OCI-LY1 (cell line): ENCODE data around the gene CTIF.

Source experiments
- H2AFZ ChIP-seq: fragments of 200-600 bp; sonication (generic), shearing (Covaris generic); 2 replicates; pipeline ENCODE4 v1.6.0; 2014; ENCODE audit warnings: antibody characterized with exemption, mild to moderate bottlenecking, low read length
- H3F3A ChIP-seq: fragments of 200-600 bp; sonication (generic), shearing (Covaris generic); 2 replicates; pipeline ENCODE4 v1.6.0; 2014; ENCODE audit warnings: mild to moderate bottlenecking, antibody characterized with exemption, low read length, moderate library complexity; ENCODE audit not compliant: insufficient read depth
- H3K27ac ChIP-seq: fragments of 200-600 bp; sonication (generic); 2 replicates; pipeline ENCODE4 v1.5.1; 2014; ENCODE audit warnings: low read length, mixed run types, mild to moderate bottlenecking, low read depth; ENCODE audit not compliant: poor library complexity, severe bottlenecking
- H3K27me3 ChIP-seq: fragments of 200-600 bp; sonication (generic); 2 replicates; pipeline ENCODE4 v1.6.0; 2014; ENCODE audit warnings: antibody characterized with exemption, mild to moderate bottlenecking, low read length, moderate library complexity; ENCODE audit not compliant: insufficient read depth
- H3K36me3 ChIP-seq: fragments of 200-600 bp; sonication (generic); 2 replicates; pipeline ENCODE4 v1.6.1; 2014; ENCODE audit warnings: mild to moderate bottlenecking, antibody characterized with exemption, low read length, moderate library complexity, mixed read lengths; ENCODE audit not compliant: insufficient read depth
- H3K4me1 ChIP-seq: fragments of 200-600 bp; sonication (generic); 2 replicates; pipeline ENCODE4 v1.5.1; 2014; ENCODE audit warnings: mild to moderate bottlenecking, low read length, moderate library complexity; ENCODE audit not compliant: insufficient read depth, severe bottlenecking
- H3K4me2 ChIP-seq: fragments of 200-600 bp; sonication (generic), shearing (Covaris generic); 2 replicates; pipeline ENCODE4 v1.6.1; 2014; ENCODE audit warnings: low read length
- H3K4me3 ChIP-seq: fragments of 200-600 bp; sonication (generic); 2 replicates; pipeline ENCODE4 v1.5.1; 2014; ENCODE audit warnings: low read length, low read depth, mild to moderate bottlenecking, mixed read lengths; ENCODE audit not compliant: poor library complexity, severe bottlenecking
- H3K79me2 ChIP-seq: fragments of 200-600 bp; shearing (Covaris generic); 2 replicates; pipeline ENCODE4 v1.6.1; 2016; ENCODE audit warnings: mixed run types, low read length, mixed read lengths; ENCODE audit not compliant: insufficient read depth
- H3K9ac ChIP-seq: fragments of 200-600 bp; sonication (generic), shearing (Covaris generic); 2 replicates; pipeline ENCODE4 v1.6.1; 2014; ENCODE audit warnings: mild to moderate bottlenecking, low read length, mixed read lengths
- H3K9me2 ChIP-seq: fragments of 200-600 bp; sonication (generic), shearing (Covaris generic); 2 replicates; pipeline ENCODE4 v1.6.1; 2014; ENCODE audit warnings: low read depth, mild to moderate bottlenecking, low read length, mixed read lengths
- H3K9me3 ChIP-seq: fragments of 200-600 bp; shearing (Covaris generic); 2 replicates; pipeline ENCODE4 v1.6.1; 2014; ENCODE audit warnings: low read length, mixed read lengths
- H4K20me1 ChIP-seq: fragments of 200-600 bp; sonication (generic), shearing (Covaris generic); 2 replicates; pipeline ENCODE4 v1.6.0; 2016; ENCODE audit warnings: mild to moderate bottlenecking, low read length; ENCODE audit not compliant: insufficient read depth
- EZH2 ChIP-seq: fragments of 200-600 bp; sonication (generic), shearing (Covaris generic); IDR thresholded peaks from 2 replicates; pipeline ENCODE4 v1.8.0; 2017; ENCODE audit warnings: borderline replicate concordance, mixed run types, mild to moderate bottlenecking, antibody characterized with exemption, low read length, moderate library complexity, mixed read lengths
- TF ChIP-seq, protein P1 (sequence below): fragments of 200-600 bp; sonication (generic), shearing (Covaris generic); IDR thresholded peaks from 2 replicates; pipeline ENCODE4 v1.5.1; 2017; ENCODE audit warnings: mild to moderate bottlenecking, antibody characterized with exemption, low read length, moderate library complexity, mixed read lengths

Gene CTIF

DNA sequence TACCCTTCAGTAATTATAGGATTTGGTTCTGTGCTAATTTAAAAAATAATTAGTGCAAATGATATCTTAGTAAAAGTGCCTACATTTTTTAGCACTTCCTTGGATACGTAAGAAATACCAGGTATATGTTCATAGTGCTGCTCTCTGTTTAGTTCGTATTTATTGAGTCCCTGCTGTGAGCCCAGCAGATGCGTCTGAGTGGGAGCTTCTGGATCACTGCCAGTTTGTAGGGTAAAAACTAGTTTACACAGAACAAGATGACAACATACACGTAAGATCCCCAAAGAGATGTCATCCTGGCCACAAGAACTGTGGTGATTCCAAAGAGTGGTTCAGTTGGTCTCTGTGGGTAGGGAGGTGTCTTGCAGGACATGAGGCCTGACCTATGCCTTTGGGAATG is 103.2 kb downstream of the CTIF start:
- H3K9me2 ChIP-seq, result no peaks in the 10 kb centered on the region
- H3K4me3 ChIP-seq, result no peak overlapping the region
- no peaks in the 10 kb centered on the region for H4K20me1 ChIP-seq
- H3F3A ChIP-seq, result no peaks in the 10 kb centered on the region
- H3K4me1 ChIP-seq, result no peaks in the 10 kb centered on the region
- H3K36me3 ChIP-seq, result no peaks in the 10 kb centered on the region
- H3K79me2 ChIP-seq, result no peaks in the 10 kb centered on the region
- no peak overlapping the region for H3K4me2 ChIP-seq
- no peaks in the 10 kb centered on the region for H3K9me3 ChIP-seq
- no peak overlapping the region for H3K27ac ChIP-seq
- H2AFZ ChIP-seq, result no peak overlapping the region
- TF ChIP-seq, protein P1, sequence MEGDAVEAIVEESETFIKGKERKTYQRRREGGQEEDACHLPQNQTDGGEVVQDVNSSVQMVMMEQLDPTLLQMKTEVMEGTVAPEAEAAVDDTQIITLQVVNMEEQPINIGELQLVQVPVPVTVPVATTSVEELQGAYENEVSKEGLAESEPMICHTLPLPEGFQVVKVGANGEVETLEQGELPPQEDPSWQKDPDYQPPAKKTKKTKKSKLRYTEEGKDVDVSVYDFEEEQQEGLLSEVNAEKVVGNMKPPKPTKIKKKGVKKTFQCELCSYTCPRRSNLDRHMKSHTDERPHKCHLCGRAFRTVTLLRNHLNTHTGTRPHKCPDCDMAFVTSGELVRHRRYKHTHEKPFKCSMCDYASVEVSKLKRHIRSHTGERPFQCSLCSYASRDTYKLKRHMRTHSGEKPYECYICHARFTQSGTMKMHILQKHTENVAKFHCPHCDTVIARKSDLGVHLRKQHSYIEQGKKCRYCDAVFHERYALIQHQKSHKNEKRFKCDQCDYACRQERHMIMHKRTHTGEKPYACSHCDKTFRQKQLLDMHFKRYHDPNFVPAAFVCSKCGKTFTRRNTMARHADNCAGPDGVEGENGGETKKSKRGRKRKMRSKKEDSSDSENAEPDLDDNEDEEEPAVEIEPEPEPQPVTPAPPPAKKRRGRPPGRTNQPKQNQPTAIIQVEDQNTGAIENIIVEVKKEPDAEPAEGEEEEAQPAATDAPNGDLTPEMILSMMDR, result no peak
- no peak for TF ChIP-seq EZH2
- no peak overlapping the region for H3K9ac ChIP-seq
- peaks cover 8% of the 10 kb centered on the region for H3K27me3 ChIP-seq

DNA sequence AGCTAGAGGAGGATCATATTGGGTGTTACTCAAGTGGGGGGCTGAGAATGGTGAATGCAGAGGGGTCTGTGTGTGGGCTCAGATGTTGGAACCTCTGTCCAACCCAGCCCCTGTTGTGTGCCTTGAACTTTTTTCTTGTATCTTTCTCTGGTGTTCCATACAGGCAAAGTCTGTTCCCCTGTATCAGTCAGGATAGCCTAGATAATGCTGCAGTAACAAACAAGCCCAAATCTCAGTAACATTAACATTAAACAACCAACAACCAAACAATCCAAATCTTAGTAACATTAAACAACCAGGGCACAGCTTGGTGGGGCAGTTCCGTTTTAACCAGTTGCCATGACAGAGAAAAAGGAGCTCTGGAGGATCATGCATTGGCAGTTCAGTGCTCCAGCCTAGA is 103.7 kb downstream of the CTIF start:
- no peak overlapping the region for H3K27ac ChIP-seq
- peaks cover 8% of the 10 kb centered on the region for H3K27me3 ChIP-seq
- H3K9me2 ChIP-seq, result no peaks in the 10 kb centered on the region
- H3K9me3 ChIP-seq, result no peaks in the 10 kb centered on the region
- no peaks in the 10 kb centered on the region for H3F3A ChIP-seq
- no peak overlapping the region for H3K4me3 ChIP-seq
- no peaks in the 10 kb centered on the region for H4K20me1 ChIP-seq
- no peaks in the 10 kb centered on the region for H3K79me2 ChIP-seq
- no peak for TF ChIP-seq EZH2
- TF ChIP-seq, protein P1, result no peak
- no peaks in the 10 kb centered on the region for H3K36me3 ChIP-seq
- no peak overlapping the region for H2AFZ ChIP-seq
- no peak overlapping the region for H3K9ac ChIP-seq
- no peak overlapping the region for H3K4me2 ChIP-seq
- H3K4me1 ChIP-seq, result no peaks in the 10 kb centered on the region

DNA sequence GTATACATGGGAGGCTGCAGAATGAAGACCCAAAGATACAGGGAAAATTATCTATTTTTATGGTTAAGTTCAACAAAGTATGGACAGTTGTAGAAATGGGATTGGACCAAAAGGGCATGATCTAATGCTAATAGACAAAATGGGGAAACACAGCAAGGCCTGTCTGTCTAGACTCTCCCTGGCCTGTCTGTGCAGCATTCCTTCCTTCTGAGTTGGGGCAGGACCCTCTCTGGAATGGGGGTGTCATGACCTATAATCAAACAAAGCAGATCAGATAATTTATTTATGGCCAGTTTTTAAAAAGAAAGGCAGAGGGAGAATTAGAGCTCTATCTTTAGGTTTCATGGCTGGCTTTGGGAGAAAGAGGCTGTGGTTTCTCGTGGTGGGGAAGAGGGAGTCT is 104.4 kb downstream of the CTIF start:
- no peaks in the 10 kb centered on the region for H3K36me3 ChIP-seq
- no peak overlapping the region for H3K9ac ChIP-seq
- H3K4me2 ChIP-seq, result no peak overlapping the region
- no peaks in the 10 kb centered on the region for H3F3A ChIP-seq
- no peaks in the 10 kb centered on the region for H3K9me3 ChIP-seq
- TF ChIP-seq, protein P1, result no peak
- TF ChIP-seq EZH2, result no peak
- no peak overlapping the region for H3K4me3 ChIP-seq
- no peaks in the 10 kb centered on the region for H3K79me2 ChIP-seq
- no peak overlapping the region for H2AFZ ChIP-seq
- H4K20me1 ChIP-seq, result no peaks in the 10 kb centered on the region
- H3K4me1 ChIP-seq, result no peaks in the 10 kb centered on the region
- H3K27me3 ChIP-seq, result peaks cover 8% of the 10 kb centered on the region
- H3K27ac ChIP-seq, result no peak overlapping the region
- no peaks in the 10 kb centered on the region for H3K9me2 ChIP-seq
